Cerebellar nuclear complex (tissue), 1 donor: ENCODE results near the gene SFXN4.
"Not testable (repeated sequence)": the region's sequence is repeated elsewhere in the genome, so short reads cannot be mapped to it uniquely, and the experiment has no call there.

ENCODE experiments used
- DNase-seq, 2 experiments: peaks; one replicate each; lab custom pipeline; 2025; lab: John Stamatoyannopoulos, UW

The SFXN4 gene

GRCh38 chr10:119190954-119191785 lies 25.7 kb upstream of the SFXN4 start:
- no peak for DNase-seq

GRCh38 chr10:119190353-119190752 lies 24.8 kb upstream of the SFXN4 start:
- no peak for DNase-seq

- no peak for DNase-seq
Observed at GRCh38 chr10:119189811-119190282, 24.3 kb upstream of the SFXN4 start.

- no peak for DNase-seq
Observed at GRCh38 chr10:119183664-119184412, 18.3 kb upstream of the SFXN4 start.

- DNase-seq = not testable (repeated sequence)
Observed at GRCh38 chr10:119180850-119181400, 15.4 kb upstream of the SFXN4 start.

- DNase-seq = peak; percentile 19 to 78
Observed at GRCh38 chr10:119178372-119179119, 13.0 kb upstream of the SFXN4 start, which contains the start of gene PRDX3. PRDX3 (minus strand) TSS chr10:119178812; CDS start chr10:119178790, 22 bp downstream.

- no peak for DNase-seq
Observed at GRCh38 chr10:119177708-119178371, 12.3 kb upstream of the SFXN4 start.

- no peak for DNase-seq
Observed at GRCh38 chr10:119176166-119176565, 10.7 kb upstream of the SFXN4 start.

GRCh38 chr10:119174109-119174508 lies 8.6 kb upstream of the SFXN4 start:
- DNase-seq = no peak

GRCh38 chr10:119167041-119167440 lies 1.5 kb upstream of the SFXN4 start:
- DNase-seq = no peak

GRCh38 chr10:119166564-119166963 lies 1.1 kb upstream of the SFXN4 start:
- DNase-seq = no peak

- no peak for DNase-seq
Observed at GRCh38 chr10:119166118-119166500, 595 bp upstream of the SFXN4 start.

GRCh38 chr10:119162452-119163092 lies 2.9 kb downstream of the SFXN4 start:
- no peak for DNase-seq

- no peak for DNase-seq
Observed at GRCh38 chr10:119161680-119162451, 3.6 kb downstream of the SFXN4 start.

- no peak for DNase-seq
Observed at GRCh38 chr10:119159332-119159731, 6.2 kb downstream of the SFXN4 start.

GRCh38 chr10:119153661-119154060 lies 11.9 kb downstream of the SFXN4 start:
- no peak for DNase-seq

- DNase-seq = no peak
Observed at GRCh38 chr10:119153041-119153440, 12.5 kb downstream of the SFXN4 start.

GRCh38 chr10:119151601-119152000 lies 13.9 kb downstream of the SFXN4 start:
- not testable (repeated sequence) for DNase-seq

- DNase-seq = no peak
Observed at GRCh38 chr10:119149729-119150128, 15.8 kb downstream of the SFXN4 start.

GRCh38 chr10:119149157-119149556 lies 16.4 kb downstream of the SFXN4 start:
- DNase-seq = no peak
